GM21423 (cell line): ENCODE measurements around the gene PTPRD.

Experiments
- ATAC-seq: cut with Tn5 transposase; IDR thresholded peaks from one replicate; pipeline ENCODE4 v1.9.1; 2021; ENCODE audit warnings: mild to moderate bottlenecking, moderate library complexity; ENCODE audit not compliant: unreplicated experiment

The PTPRD gene

DNA sequence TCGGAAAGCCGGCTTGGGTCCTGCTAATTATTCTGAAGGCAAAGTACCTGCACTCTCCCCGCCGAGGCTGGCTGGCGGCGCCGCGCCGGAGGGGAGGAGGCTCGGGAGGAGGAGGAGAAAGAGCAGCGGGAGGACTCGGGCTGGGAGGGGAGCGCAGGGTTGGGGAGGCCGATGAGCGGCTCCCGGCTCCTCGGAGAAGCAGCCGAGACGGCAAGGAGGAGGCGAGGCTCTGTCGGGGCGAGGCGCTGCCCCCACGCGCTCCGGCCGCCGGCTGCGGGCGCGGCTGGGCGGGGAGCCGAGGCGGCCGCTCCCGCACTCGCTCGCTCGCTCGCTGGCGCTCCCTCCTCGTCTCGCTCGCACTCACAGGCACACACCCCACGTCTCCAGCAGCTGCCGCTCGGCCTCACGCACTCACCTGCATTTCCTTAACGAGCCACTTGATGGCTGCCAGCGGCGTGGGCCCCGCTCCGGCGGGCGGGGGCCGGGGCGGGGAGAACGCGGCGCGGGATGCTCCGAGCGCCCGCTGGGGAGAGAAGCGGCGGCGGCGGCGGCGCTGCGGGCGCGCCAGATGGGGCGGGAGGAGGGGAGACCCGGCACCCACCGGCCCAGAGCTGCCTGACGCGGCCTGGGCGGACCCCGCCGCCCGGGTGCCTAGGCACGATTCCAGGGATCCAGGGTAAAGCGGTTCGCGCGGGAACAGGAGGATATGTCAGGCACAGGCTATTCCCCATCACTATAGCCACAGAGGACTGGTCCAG, at the start of gene PTPRD:
Gene PTPRD, minus strand, starts transcription at position 362 of the 758 bp plus-strand sequence.
- ATAC-seq = peak; percentile 97

DNA sequence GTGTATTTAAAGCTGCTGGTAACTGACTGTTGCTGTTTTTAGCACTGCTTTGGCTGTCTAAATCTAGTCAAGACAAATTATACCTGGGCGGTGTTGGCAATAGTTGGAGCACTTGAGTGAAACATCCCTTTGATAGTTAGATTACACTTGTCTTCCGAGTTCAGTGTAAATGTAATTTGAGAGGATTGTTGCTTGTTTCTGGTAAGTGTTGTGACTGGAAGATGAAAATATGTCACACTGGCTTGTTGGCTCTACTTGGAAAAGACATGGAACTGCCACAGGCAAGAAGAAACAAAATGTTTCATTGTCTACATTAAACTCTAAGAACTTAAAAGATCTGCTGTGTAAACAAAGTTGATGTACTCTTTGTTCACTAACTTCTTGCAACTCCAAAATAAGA, 49.2 kb upstream of the PTPRD start:
- no peak for ATAC-seq

DNA sequence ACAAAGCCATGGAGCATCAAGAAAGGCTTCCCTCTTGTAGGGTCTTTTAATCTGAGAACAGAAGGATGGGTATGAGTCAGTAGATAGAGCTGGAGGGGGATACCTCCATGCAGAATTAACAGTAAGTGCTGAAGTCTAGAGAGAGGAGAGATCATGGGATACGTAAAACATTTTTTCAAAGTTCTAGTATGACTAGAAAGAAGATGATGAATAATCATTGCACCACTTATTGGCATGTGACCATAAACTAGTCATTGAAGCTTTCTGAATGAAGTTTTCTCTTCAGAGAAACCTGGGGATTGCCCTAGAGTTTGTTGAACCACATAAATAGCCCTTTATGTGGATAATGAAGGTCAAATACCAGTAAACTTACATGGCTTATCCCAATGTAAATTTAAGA, 48.6 kb upstream of the PTPRD start:
- ATAC-seq = no peak

GRCh38 chr9:10651012-10651411, 38.2 kb upstream of the PTPRD start:
- no peak for ATAC-seq

DNA sequence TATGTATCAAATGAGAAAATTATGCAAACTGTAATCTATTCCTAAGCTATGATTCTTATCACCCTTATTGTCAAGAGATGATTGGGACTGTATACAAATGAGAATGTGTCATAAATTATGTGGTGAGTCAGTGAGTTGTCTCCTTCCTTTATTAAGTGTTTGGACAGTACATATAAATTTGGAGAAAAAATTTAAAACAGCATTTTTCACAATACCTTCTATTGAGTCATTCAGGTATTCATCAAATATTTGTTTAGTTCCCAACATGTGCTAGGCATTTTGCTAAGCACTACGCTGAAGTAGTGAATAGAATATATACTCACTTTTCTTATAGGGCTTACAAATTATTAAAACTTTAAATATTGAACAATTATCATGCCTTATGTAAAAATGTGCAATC, 36.3 kb upstream of the PTPRD start:
- no peak for ATAC-seq

DNA sequence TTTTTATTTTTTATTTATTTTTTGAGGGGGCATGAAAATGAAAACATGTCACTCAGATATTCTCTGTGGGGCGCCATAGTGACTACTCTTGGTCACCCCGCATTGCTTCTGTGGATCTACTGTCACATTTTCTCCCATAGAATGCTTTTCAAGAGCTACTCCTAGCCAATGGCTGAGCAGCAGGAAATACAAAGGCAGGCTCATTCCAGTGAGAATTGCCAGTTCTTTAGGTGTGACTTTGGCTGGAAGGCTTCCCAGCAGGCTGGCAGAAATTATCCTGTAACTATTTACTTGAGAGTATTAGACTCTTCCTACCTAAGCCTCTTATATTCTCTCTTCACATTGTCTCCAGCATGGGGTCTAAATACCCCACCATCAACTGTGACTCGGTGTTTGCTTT, 21.0 kb upstream of the PTPRD start:
- no peak for ATAC-seq

DNA sequence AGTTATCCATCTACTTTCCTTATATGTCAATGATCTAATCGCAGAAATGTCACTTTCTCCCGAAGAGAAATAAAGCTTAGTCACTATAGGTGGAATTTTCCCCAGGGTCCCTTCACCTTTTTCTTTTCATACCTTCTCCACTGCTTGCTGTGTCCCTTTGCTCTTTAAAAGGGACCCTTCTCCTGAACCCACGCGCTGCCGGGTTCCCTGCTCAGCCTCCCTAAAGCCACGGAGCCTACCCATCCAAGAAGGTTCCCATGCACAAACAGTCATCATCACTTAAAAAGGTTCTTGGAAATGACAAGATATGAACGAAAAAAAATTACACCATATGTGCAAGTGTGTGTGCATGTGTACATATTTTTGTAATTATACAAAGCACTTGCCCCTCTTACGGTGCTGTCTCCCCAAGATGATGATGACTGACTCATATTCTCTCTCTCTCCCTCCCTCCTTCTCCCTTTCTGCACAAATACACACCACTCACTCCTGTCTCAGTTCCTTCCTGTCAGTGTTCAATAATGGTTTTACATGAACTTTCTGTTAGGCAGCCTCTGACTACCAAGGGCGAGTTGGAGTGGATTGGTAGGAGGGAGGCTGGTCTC, 1.5 kb upstream of the PTPRD start:
- ATAC-seq = no peak

DNA sequence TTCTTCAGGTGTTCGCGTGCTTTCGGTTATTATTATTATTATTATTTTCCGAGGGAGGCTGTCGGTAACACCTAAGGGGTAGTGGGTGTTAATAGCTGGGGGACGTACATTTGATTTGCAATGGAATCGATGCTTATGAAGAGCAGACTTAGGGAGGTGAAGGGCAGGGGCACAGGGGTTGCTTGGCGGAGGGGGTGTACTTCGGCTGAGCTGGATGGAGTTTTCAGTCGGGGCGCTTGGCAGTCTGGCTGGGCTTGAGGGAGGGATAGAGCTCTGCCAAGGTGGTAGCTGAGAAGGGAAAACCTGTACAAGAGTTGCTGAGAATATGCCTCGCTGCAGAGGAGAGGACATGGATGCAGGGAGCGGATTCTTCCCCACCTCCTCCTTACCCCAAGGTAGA, 617 bp upstream of the PTPRD start:
- no peak for ATAC-seq

DNA sequence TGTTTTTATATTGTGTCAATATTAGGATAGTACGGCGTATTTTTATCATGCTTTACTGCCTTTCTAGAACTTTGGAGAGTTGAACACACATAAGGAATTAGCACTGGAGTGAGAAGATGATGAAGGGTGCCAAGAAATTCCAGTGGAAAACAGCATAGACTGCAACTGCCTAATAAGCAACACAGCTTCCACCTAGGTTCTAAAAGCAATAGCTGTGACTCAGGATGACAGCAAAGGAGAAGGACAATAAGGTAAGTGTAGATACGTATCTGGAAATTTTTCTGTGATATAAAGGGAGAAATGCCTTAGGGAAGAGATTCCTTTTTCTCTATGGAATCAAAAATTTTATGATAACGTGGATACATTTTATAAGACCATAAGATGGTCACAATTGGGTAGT, 7.4 kb downstream of the PTPRD start:
- ATAC-seq = no peak

DNA sequence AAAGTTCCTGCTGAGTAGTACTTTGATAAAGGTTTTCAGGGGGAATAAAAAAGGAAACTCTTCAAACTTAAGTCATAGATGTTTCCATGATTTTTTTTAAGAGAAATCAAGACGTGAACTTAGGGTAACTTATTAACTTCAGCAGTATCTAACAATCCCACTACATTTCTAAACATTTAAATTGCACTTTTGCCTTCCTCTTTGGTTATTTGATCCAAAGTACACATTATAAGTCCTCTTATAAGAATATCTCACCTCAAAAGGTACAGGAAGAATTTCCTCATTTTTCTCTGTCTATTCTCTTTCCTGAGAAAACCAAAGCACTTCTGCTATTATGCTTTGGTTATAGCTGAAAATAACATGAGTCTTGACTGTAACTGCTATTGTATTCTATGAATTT, 7.9 kb downstream of the PTPRD start:
- ATAC-seq = no peak

- no peak for ATAC-seq
These were observed 15.0 kb downstream of the PTPRD start for GRCh38 chr9:10597801-10598200.

GRCh38 chr9:10594482-10594881, 18.3 kb downstream of the PTPRD start:
- ATAC-seq = no peak

- ATAC-seq = no peak
These were observed 26.4 kb downstream of the PTPRD start for GRCh38 chr9:10586407-10586806.

DNA sequence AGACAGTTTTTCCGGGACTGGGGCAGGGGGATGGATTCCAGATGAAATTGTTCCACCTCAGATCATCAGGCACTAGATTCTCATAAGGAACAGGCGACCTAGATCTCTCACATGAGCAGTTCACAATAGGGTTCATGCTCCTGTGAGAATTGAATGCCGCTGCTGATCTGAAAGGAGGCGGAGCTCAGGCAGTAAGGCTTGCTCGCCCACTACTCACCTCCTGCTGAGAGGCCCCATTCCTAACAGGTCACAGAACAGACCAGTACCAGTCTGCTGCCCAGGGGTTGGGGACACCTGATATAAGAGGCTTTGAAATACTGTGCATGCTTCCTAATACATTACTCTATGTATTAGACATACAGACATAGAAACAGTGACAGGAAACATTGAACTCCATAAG, 41.1 kb downstream of the PTPRD start:
- ATAC-seq = no peak

DNA sequence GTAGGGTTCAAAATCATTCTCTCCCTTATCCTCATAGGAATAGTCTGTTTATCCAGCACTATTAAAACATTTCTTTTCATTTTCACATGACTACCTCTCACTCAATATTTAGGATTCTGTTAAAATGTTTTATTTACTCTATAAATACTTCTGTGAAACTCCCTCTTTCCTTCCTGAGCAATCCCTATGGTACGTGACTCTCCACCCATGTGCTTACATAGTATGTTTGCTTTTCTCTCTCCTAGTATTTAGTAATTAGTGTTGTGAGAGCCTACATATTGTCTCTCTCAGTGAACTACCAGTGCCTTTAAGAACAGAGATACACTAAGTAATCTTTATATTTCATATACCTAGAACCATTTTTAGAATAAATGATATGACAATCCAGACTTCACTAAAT, 46.0 kb downstream of the PTPRD start:
- ATAC-seq = no peak

GRCh38 chr9:10562581-10563343, 50.0 kb downstream of the PTPRD start:
- ATAC-seq = no peak

- ATAC-seq = no peak
These were observed 64.5 kb downstream of the PTPRD start for GRCh38 chr9:10548348-10548747.

GRCh38 chr9:10538073-10538472, 74.7 kb downstream of the PTPRD start:
- ATAC-seq = no peak

- ATAC-seq = no peak
These were observed 78.0 kb downstream of the PTPRD start for GRCh38 chr9:10534850-10535249.

GRCh38 chr9:10525972-10526371, 86.8 kb downstream of the PTPRD start:
- ATAC-seq = no peak

DNA sequence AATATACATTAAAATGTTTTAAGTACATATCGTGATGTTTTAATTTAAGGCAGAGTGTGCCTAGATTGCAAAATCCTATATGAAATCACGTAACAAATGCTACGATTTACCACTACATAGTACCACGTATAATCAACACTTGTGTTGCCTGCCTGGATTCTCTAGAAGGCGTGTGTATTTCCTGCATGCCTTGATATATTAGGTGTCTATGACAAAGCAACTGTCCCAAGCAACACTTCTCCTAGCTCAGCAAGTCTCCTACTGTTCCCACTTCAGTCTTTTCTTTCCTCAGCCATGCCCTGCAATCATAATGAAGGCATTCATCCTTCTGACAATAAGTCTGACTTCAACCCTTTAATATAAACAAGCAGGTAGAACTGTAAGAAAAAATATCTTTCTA, 89.6 kb downstream of the PTPRD start:
- ATAC-seq = no peak

- no peak for ATAC-seq
These were observed 100.7 kb downstream of the PTPRD start for GRCh38 chr9:10512144-10512543.
